Measurements from ENCODE around the gene ZNF45. TPM values are rescaled to one million over a fixed set of nuclear protein-coding genes. Genes with fewer than 3 reads are reported as not detected.

The ZNF45 gene
- total RNA-seq, 1 experiment from 2014 or later, result 12.2 TPM

DNA sequence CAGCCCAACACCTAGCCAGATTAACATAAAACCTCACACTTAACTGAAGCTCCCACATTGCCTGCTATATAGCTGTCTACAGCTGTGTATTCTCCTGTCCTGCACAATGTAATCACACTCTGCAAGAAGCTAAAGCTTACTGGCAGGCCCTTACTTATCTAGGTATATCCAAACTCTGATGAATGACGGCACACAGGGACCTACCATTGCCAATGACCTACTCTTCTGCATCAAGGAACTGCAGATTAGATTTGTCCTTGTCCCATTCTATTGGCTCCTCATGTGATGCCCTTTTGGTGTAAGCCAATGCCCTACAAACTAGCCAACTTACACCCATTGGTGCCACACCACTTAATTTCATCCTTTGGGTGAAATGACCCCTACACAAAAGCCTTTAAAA is 26.4 kb downstream of the ZNF45 start:
- TF ChIP-seq SMAD3 (CRISPR knock-in tag; IDR thresholded peaks at IDR 0.05; ENCODE audit: borderline replicate concordance) (no peak), ZNF671 (CRISPR knock-in tag; IDR thresholded peaks at IDR 0.05) (no peak), FOXJ3 (CRISPR knock-in tag; IDR thresholded peaks at IDR 0.05; ENCODE audit: borderline replicate concordance) (no peak), JUN (CRISPR knock-in tag; IDR thresholded peaks at IDR 0.05) (no peak), FOXP1 (CRISPR knock-in tag; IDR thresholded peaks at IDR 0.05; ENCODE audit: borderline replicate concordance) (no peak), CREB1 (CRISPR knock-in tag; IDR thresholded peaks at IDR 0.05) (no peak)
- TF ChIP-seq, protein P1, sequence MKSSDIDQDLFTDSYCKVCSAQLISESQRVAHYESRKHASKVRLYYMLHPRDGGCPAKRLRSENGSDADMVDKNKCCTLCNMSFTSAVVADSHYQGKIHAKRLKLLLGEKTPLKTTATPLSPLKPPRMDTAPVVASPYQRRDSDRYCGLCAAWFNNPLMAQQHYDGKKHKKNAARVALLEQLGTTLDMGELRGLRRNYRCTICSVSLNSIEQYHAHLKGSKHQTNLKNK (CRISPR knock-in tag; IDR thresholded peaks at IDR 0.05), result no peak
- TF ChIP-seq, protein P2, sequence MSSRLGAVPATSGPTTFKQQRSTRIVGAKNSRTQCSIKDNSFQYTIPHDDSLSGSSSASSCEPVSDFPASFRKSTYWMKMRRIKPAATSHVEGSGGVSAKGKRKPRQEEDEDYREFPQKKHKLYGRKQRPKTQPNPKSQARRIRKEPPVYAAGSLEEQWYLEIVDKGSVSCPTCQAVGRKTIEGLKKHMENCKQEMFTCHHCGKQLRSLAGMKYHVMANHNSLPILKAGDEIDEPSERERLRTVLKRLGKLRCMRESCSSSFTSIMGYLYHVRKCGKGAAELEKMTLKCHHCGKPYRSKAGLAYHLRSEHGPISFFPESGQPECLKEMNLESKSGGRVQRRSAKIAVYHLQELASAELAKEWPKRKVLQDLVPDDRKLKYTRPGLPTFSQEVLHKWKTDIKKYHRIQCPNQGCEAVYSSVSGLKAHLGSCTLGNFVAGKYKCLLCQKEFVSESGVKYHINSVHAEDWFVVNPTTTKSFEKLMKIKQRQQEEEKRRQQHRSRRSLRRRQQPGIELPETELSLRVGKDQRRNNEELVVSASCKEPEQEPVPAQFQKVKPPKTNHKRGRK (CRISPR knock-in tag; IDR thresholded peaks at IDR 0.05; ENCODE audit: borderline replicate concordance), result no peak
- H3K27me3 Mint-ChIP-seq (ENCODE audit: low read depth), result peaks cover 34% of the 10 kb centered on the region
- DNase-seq (ENCODE audit: low spot score) (no peak), ATAC-seq (no peak)
- CTCF ChIA-PET, result no interaction called here
- peaks cover 86% of the 10 kb centered on the region for H3K36me3 Mint-ChIP-seq
- H3K9me3 Mint-ChIP-seq, result peaks cover 96% of the 10 kb centered on the region
- POLR2A ChIA-PET, result no interaction called here
- H3K4me1 Mint-ChIP-seq, result no peaks in the 10 kb centered on the region
- no peak overlapping the region for H3K27ac Mint-ChIP-seq
- no peak overlapping the region for H3K4me3 Mint-ChIP-seq

DNA sequence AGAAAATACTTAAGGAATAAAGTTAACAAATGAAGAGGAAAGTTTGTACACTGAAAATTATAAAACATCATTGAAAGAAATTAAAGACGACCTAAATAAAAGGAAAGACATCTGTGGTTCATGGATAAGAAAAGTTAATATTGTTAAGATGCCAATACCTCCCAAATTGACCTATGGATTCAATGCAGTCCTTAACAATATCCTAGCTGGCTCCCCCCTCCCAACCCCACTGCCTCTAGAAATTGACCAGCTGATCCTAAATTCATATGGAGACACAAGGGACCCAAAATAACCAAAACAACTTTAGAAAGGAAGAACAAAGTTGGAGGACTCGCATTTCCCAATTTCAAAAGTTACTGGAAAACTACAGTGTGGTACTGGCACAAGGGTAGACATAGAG is 28.3 kb downstream of the ZNF45 start:
- ATAC-seq, result no peak
- peaks cover 94% of the 10 kb centered on the region for H3K9me3 Mint-ChIP-seq
- TF ChIP-seq ZNF232 (CRISPR knock-in tag; IDR thresholded peaks at IDR 0.05), result no peak
- TF ChIP-seq, protein P3, sequence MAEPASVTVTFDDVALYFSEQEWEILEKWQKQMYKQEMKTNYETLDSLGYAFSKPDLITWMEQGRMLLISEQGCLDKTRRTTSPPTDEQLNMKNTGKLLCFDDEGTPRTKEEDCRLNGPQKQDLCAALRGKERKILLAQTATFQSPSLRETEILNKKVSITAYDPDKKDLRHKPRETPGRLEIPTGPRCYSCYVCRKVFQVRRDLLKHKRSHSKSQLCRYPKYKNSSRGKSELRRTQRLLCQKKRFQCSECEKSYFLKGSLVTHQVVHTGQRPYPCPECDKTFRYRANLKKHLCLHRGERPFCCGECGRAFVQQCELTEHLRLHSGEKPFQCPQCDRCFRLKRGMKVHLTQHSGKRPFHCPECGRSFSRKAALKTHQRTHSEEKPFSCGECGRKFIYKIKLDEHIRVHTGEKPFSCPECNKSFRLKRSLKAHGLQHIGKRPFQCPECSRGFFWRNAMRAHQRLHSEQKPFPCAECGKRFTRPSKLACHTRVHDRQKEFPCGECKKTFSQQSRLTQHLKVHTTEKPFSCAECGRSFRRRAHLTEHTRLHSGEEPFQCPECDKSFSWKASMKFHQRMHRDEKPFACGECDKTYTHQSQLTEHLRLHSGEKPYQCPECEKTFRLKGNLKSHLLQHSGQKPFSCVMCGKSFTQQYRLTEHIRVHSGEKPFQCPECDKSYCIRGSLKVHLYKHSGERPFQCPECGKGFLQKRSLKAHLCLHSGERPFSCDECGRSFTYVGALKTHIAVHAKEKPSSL (CRISPR knock-in tag; conservative IDR thresholded peaks at IDR 0.05), result no peak
- no peak for TF ChIP-seq RORB (CRISPR knock-in tag; IDR thresholded peaks at IDR 0.05)
- TF ChIP-seq, protein P4, sequence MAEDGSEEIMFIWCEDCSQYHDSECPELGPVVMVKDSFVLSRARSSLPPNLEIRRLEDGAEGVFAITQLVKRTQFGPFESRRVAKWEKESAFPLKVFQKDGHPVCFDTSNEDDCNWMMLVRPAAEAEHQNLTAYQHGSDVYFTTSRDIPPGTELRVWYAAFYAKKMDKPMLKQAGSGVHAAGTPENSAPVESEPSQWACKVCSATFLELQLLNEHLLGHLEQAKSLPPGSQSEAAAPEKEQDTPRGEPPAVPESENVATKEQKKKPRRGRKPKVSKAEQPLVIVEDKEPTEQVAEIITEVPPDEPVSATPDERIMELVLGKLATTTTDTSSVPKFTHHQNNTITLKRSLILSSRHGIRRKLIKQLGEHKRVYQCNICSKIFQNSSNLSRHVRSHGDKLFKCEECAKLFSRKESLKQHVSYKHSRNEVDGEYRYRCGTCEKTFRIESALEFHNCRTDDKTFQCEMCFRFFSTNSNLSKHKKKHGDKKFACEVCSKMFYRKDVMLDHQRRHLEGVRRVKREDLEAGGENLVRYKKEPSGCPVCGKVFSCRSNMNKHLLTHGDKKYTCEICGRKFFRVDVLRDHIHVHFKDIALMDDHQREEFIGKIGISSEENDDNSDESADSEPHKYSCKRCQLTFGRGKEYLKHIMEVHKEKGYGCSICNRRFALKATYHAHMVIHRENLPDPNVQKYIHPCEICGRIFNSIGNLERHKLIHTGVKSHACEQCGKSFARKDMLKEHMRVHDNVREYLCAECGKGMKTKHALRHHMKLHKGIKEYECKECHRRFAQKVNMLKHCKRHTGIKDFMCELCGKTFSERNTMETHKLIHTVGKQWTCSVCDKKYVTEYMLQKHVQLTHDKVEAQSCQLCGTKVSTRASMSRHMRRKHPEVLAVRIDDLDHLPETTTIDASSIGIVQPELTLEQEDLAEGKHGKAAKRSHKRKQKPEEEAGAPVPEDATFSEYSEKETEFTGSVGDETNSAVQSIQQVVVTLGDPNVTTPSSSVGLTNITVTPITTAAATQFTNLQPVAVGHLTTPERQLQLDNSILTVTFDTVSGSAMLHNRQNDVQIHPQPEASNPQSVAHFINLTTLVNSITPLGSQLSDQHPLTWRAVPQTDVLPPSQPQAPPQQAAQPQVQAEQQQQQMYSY (CRISPR knock-in tag; IDR thresholded peaks at IDR 0.05), result no peak
- no peak for TF ChIP-seq PRRX2 (CRISPR knock-in tag; IDR thresholded peaks at IDR 0.05)
- no peak for TF ChIP-seq NFYB (CRISPR knock-in tag; conservative IDR thresholded peaks at IDR 0.05; ENCODE audit: low read depth)
- TF ChIP-seq, protein P5, sequence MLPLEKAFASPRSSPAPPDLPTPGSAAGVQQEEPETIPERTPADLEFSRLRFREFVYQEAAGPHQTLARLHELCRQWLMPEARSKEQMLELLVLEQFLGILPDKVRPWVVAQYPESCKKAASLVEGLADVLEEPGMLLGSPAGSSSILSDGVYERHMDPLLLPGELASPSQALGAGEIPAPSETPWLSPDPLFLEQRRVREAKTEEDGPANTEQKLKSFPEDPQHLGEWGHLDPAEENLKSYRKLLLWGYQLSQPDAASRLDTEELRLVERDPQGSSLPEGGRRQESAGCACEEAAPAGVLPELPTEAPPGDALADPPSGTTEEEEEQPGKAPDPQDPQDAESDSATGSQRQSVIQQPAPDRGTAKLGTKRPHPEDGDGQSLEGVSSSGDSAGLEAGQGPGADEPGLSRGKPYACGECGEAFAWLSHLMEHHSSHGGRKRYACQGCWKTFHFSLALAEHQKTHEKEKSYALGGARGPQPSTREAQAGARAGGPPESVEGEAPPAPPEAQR (CRISPR knock-in tag; IDR thresholded peaks at IDR 0.05), result no peak
- TF ChIP-seq ZBTB21 (CRISPR knock-in tag; IDR thresholded peaks at IDR 0.05; ENCODE audit: borderline replicate concordance), result no peak
- TF ChIP-seq ZNF121 (CRISPR knock-in tag; IDR thresholded peaks at IDR 0.05), result no peak
- ChIA-PET CTCF (no interaction called here), POLR2A (no interaction called here)
- H3K27me3 Mint-ChIP-seq (ENCODE audit: low read depth), result peaks cover 42% of the 10 kb centered on the region
- DNase-seq (ENCODE audit: low spot score), result no peak
- H3K27ac Mint-ChIP-seq, result no peak overlapping the region
- H3K4me1 Mint-ChIP-seq, result peaks cover 6% of the 10 kb centered on the region; the same call in 1 of the 2 replicates
- H3K4me3 Mint-ChIP-seq, result no peak overlapping the region
- peaks cover 84% of the 10 kb centered on the region for H3K36me3 Mint-ChIP-seq

All from WTC11 (cell line).